Ovary (tissue), 3 donors: Measurements from ENCODE around the gene DIAPH1.

ENCODE experiments used
- EP300 ChIP-seq: sonication (generic); formaldehyde crosslinking; IDR thresholded peaks from one replicate; pipeline ENCODE4 v1.6.1; 2017; ENCODE audit warnings: antibody characterized with exemption
- POLR2A ChIP-seq: fragments of 450-650 bp; IDR thresholded peaks from one replicate; pipeline ENCODE4 v1.6.1; 2017; ENCODE audit warnings: antibody characterized with exemption, mild to moderate bottlenecking, moderate library complexity
- TF ChIP-seq, protein P1 (sequence below), 3 donors: fragments of 450-650 bp in 2 of 3; fragments of 200-600 bp in 1 of 3; IDR thresholded peaks; one replicate each; pipeline versions ENCODE4 v1.5.1 to v1.8.0; 2016 to 2022; ENCODE audit warnings: antibody characterized with exemption in 3 of 3, mild to moderate bottlenecking in 1 of 3
- donor health status: DM: no; HTN: no; CAD: no.

DNA sequence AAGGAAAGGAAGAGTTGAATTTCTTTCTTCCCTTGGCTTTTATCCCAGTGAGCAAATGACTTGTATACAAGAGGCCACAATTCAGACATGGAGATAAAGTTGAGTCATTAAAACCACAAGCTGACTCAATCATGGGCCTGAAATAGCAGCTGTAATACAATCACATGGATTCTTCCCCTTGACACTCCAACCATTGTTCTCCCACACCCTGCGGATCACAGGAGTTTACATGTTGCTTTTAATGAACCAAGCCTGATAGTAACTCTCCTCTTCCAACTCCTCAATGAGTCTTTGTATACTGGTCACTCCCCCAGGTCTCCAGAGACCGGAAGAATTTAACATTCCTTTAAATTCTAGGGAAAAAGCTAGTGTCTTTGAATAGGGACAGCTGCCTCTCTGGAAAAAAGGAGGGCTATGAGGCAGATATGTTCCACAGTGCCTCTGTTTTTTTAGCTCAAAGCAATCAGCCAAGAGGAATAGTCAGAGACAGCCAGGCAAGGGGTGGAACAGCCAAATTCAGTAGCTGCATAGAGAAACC, 97.5 kb downstream of the DIAPH1 start:
- TF ChIP-seq, protein P1, sequence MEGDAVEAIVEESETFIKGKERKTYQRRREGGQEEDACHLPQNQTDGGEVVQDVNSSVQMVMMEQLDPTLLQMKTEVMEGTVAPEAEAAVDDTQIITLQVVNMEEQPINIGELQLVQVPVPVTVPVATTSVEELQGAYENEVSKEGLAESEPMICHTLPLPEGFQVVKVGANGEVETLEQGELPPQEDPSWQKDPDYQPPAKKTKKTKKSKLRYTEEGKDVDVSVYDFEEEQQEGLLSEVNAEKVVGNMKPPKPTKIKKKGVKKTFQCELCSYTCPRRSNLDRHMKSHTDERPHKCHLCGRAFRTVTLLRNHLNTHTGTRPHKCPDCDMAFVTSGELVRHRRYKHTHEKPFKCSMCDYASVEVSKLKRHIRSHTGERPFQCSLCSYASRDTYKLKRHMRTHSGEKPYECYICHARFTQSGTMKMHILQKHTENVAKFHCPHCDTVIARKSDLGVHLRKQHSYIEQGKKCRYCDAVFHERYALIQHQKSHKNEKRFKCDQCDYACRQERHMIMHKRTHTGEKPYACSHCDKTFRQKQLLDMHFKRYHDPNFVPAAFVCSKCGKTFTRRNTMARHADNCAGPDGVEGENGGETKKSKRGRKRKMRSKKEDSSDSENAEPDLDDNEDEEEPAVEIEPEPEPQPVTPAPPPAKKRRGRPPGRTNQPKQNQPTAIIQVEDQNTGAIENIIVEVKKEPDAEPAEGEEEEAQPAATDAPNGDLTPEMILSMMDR (IDR thresholded peaks at IDR 0.05): no peak
- TF ChIP-seq POLR2A (no peak), EP300 (no peak)
